ENCODE results near the gene KLHL28.

The KLHL28 gene, protein sequence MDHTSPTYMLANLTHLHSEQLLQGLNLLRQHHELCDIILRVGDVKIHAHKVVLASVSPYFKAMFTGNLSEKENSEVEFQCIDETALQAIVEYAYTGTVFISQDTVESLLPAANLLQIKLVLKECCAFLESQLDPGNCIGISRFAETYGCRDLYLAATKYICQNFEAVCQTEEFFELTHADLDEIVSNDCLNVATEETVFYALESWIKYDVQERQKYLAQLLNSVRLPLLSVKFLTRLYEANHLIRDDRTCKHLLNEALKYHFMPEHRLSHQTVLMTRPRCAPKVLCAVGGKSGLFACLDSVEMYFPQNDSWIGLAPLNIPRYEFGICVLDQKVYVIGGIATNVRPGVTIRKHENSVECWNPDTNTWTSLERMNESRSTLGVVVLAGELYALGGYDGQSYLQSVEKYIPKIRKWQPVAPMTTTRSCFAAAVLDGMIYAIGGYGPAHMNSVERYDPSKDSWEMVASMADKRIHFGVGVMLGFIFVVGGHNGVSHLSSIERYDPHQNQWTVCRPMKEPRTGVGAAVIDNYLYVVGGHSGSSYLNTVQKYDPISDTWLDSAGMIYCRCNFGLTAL

GRCh38 chr14:44961554-44962333, at the start of gene KLHL28, which contains the start of gene TOGARAM1:
TSS of gene KLHL28 (minus strand) at chr14:44961947. CDS start at chr14:44945928, 16,019 bp downstream.
TSS of gene TOGARAM1 (plus strand) at chr14:44962190. CDS start at chr14:44962422, 232 bp downstream.
- peak; percentile 97 for DNase-seq (ENCODE audit: low spot score)

GRCh38 chr14:45003924-45004323, 42.2 kb upstream of the KLHL28 start:
- DNase-seq (ENCODE audit: low spot score): no peak

- DNase-seq (ENCODE audit: low spot score): no peak
These were observed 34.1 kb upstream of the KLHL28 start for GRCh38 chr14:44995770-44996294.

DNA sequence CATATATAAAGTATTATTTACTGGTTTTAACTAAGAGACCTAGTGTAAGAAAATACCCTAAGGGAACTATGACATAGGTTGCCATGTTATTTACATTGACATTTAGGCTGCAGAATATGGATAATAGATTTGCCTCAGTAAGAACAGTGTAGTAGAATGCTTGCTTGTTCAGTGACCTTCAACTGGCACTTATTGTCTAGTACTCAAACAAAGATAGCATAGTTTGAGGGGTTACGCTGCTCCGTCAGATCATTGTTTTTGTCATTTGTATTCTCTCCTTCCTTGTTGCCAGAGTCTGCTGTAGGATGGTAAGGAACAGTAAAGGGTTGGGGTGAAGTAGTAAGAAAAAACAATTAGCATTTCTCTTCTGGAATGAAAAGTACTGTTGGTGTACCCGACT, 33.4 kb upstream of the KLHL28 start:
- no peak for DNase-seq (ENCODE audit: low spot score)

- no peak for DNase-seq (ENCODE audit: low spot score)
These were observed 28.8 kb upstream of the KLHL28 start for GRCh38 chr14:44990533-44990932.

- no peak for DNase-seq (ENCODE audit: low spot score)
These were observed 28.0 kb upstream of the KLHL28 start for GRCh38 chr14:44989497-44990440.

DNA sequence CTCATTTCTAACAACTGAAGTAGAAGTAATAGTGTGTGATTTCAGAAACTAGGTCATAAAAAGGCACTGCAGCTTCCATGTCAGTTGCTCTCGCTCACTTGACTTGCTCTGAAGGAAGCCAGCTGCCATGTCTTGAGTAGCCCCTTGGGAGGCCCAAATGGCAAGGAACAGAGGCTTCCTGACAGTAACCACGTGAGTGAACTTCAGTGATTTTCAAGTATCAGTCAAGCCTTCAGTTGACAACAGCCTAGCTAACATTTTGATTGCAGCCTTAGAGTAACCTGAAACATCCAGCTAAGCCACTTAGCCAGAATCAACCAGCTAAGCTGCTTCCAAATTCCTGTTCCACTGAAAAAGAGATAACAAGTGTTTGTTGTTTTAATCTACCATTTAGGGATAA, 26.9 kb upstream of the KLHL28 start:
- no peak for DNase-seq (ENCODE audit: low spot score)

GRCh38 chr14:44982594-44982993, 20.8 kb upstream of the KLHL28 start:
- DNase-seq (ENCODE audit: low spot score): no peak

DNA sequence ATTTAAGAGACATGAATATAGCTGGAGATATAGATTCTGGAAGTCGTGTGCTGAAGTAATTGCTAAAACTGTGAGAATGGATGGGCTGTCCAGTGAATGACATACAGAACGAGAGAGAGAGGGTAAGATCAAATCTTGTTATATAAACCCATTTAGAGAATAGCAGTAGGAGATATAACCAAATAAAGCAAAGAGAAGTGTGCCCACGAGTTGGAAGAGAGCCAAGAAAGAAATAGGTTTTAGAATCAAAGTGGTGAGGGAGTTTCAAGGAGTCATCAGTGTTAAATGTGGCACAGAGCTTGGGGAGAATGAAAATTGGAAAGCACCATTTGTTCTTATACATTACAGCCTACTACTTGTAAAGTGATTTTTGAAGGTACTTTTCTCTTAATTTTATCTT, 19.5 kb upstream of the KLHL28 start:
- DNase-seq (ENCODE audit: low spot score): no peak

DNA sequence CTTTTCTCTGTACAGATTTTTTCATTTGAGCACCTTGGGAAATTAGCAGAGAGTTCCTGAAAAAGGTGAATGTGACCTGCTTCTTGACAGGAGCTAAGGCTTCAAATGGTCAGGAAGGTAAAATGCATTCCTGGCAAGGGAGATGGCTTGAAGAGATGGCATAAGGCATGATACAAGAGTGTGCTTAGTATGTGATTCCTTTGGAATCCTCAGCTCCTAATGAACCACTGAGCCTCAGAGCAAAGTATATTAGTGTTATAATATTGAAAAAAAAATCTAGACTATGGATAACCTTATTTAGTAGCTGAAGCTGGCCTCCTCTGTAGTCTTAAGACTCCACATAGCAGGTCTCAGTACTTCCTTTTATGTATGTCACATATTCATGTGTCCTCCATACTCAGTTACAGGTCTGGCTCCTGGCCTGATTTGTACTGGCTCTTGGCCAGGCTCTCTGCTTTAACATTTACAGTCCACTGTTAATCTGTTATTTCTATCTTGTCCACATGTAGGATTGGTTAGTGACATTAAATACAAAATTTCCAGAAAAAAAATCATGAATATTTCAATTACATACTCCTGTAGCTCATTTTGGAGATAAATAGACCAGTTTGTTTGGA, 18.1 kb upstream of the KLHL28 start:
- no peak for DNase-seq (ENCODE audit: low spot score)

DNA sequence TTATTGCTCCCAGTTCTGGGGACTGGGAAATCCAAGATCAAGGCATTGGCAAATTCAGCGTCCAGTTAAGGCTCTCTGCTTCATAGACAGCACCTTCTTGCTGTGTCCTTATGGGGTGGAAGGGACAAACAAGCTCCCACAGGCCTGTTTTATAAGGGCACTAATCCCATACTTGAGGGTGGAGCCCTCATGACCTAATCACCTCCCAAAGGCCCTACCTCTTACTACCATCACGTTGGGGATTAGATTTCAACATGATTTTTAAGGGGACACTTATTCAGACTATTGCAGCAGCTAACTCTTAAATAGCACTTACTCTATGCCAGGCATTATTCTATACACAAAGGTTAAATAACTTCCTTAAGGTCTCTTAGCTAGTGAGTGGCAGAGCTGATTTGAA, 17.5 kb upstream of the KLHL28 start:
- no peak for DNase-seq (ENCODE audit: low spot score)

- DNase-seq (ENCODE audit: low spot score): no peak
These were observed 9.7 kb upstream of the KLHL28 start for GRCh38 chr14:44971459-44971858.

GRCh38 chr14:44970907-44971306, 9.2 kb upstream of the KLHL28 start:
- no peak for DNase-seq (ENCODE audit: low spot score)

DNA sequence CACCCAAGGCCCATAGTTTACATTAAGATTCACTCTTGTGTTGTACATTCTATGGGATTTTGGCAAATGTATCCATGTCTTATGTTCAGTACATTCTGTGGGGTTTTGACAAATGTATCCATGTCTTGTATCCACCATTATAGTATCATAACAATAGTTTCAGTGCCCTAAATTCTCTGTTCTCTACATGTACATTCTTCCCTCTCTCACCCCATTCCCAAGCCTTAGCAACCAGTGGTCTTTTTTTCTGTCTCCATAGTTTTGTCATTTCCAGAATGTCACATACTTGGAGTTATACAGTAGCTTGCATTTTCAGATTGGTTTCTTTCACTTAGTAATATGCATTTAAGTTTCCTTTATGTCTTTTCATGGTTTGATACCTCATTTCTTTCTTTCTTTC, 7.0 kb upstream of the KLHL28 start:
- DNase-seq (ENCODE audit: low spot score): no peak

GRCh38 chr14:44966601-44967336, 5.0 kb upstream of the KLHL28 start:
- no peak for DNase-seq (ENCODE audit: low spot score)

DNA sequence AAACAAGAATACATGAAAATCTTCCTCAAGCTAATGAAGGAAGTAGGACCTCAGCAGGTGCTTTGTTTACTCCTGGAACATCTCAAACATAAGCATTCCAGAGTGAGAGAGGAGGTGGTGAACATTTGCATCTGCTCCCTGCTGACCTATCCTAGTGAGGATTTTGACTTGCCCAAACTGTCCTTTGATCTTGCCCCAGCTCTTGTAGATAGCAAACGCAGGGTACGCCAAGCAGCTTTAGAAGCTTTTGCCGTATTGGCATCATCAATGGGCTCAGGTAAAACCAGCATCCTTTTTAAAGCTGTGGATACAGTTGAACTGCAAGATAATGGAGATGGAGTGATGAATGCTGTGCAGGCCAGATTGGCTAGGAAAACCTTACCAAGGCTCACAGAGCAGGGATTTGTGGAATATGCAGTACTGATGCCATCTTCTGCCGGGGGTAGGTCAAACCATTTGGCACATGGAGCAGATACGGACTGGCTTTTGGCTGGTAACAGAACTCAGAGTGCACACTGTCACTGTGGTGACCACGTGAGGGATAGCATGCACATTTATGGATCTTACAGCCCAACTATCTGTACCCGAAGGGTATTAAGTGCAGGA, 2.1 kb upstream of the KLHL28 start:
- DNase-seq (ENCODE audit: low spot score): no peak

DNA sequence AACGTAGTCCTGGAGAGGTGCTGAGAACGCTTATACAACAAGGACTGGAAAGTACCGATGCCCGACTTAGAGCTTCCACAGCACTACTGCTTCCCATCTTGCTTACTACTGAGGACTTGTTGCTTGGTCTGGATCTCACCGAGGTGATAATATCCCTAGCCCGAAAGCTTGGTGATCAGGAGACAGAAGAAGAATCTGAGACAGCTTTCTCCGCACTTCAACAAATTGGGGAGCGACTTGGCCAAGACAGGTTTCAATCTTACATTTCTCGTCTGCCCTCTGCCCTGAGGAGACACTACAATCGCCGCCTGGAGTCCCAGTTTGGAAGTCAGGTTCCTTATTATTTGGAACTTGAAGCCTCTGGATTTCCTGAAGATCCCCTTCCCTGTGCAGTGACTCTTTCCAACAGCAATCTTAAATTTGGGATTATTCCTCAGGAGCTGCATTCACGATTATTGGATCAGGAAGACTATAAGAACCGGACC, 1.3 kb upstream of the KLHL28 start:
- DNase-seq (ENCODE audit: low spot score): no peak

GRCh38 chr14:44962334-44963043, 742 bp upstream of the KLHL28 start:
- DNase-seq (ENCODE audit: low spot score): no peak

DNA sequence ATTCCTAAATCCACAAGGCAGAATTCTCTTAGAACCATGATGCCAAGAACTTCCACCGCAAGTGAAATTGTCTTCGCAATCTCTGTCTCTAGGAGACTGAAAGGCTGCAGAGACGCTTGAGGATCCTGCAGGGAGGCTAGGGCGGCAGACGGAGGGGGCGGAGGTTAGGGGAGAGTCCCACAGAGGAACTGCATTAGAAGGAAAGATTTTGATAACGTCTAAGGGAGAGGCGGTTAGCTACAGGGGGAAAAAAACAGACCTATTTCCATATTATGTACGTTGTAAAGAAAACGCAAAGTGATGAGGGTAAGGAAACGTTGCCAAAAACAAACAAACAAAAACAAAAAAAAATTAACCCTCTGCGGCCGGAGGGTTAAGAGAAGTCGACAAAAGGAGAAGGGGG, 595 bp downstream of the KLHL28 start:
- peak; percentile 43 for DNase-seq (ENCODE audit: low spot score)

Data from CD4-positive, alpha-beta T cell treated with Interleukin-6 at 100 ng/mL for 8 hours (primary cell).